Ureter (tissue), 1 donor: ENCODE measurements around the gene TAS2R39. TPM values are rescaled to one million over a fixed set of nuclear protein-coding genes. Genes with fewer than 3 reads are reported as not detected.
"Not testable (repeated sequence)": the region's sequence is repeated elsewhere in the genome, so short reads cannot be mapped to it uniquely, and the experiment has no call there.

ENCODE experiments used
- DNase-seq: peaks from one replicate; pipeline ENCODE4 v3.0.0-alpha.2; 2020; ENCODE audit warnings: low spot score
- total RNA-seq: library from RNA; stranded (reverse); gene quantifications from one replicate; pipeline ENCODE4 v1.2.4, GENCODE V29; 2023
- donor health status: DM: yes; HTN: yes; CAD: no.

Gene TAS2R39
- not detected for total RNA-seq

DNA sequence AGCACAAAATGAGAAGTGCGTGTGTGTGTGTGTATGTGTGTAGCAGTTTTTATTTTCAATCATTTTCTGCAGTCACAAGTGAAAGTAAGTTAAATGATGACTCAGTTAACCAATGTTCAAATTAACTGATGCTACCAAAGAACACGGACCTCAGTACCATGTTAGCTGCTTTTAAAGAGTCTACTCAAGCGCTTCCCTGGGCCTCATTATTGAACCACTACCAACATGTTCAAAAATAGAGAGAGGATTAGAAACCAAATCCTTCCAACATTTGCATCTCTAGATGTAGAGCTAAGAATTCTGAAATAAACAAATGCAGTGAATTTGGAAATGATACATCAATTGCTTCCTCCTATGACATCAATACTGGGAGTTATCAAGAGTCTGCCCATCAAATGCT is at the start of gene TAS2R39:
Gene TAS2R39 (plus strand): TSS at position 396 of the 400 bp plus-strand sequence. CDS start 0 bp downstream, at position 396.
- no peak for DNase-seq

GRCh38 chr7:143147070-143147469 is 36.1 kb upstream of the TAS2R39 start:
- DNase-seq, result no peak

GRCh38 chr7:143148050-143148449 is 35.2 kb upstream of the TAS2R39 start:
- DNase-seq, result no peak

- DNase-seq, result no peak
Observed at GRCh38 chr7:143148651-143149050, 34.6 kb upstream of the TAS2R39 start.

GRCh38 chr7:143150696-143151095 is 32.5 kb upstream of the TAS2R39 start:
- not testable (repeated sequence) for DNase-seq

DNA sequence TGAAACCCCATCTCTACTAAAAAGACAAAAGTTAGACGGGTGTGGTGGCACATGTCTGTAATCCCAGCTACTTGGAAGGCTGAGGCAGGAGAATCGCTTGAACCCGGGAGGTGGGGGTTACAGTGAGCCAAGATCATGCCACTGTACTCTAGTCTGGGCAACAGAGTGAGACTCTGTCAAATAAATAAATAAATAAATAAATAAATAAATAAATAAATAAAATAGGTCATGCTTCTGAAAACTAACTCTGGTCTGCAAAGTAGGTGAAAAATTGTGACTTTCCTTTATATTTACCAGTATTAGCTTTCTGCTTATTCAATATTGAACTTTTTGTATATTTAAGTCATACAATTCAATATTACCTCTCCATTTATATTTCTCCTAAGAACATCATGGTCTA is 24.6 kb upstream of the TAS2R39 start:
- not testable (repeated sequence) for DNase-seq

DNA sequence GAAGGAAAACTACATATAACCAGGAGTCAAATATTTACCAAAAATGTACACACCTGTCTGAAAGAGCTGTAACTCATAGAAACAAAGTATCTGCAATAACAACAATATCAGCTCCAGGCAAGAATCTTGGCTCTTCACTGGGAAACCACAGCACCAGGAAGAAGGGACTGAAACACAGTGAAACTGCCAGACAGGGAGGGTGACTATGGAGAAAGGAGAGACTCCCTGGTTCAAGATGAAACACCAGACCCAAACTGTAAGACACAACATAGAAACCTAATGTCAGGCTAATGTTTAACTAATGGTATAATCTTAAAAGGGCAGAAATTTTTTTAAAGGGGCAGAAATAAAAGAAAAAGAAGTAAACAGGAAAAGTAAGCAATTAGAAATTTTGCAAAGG is 11.5 kb upstream of the TAS2R39 start:
- no peak for DNase-seq

DNA sequence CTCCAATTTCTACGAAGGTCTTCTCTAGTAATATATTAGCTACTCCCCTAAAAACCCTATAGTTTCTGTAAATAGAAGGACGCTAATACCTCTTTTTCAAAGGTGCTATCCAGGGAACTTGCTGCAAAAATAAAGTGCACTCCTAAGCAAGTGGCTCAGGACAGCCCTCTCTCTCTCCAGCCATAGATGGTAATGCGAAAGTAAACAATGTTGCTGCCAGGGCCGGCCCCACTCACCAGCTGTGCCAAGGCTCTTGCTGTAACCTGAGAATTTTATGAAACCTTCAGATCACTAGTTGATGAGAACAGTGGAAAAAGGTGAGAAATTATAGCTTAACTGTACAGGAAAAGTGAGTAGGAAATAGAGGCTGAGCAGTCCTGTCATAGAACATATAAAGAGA is 10.9 kb upstream of the TAS2R39 start:
- peak; percentile 64 for DNase-seq

- DNase-seq, result no peak
Observed at GRCh38 chr7:143176128-143176527, 7.1 kb upstream of the TAS2R39 start.

- no peak for DNase-seq
Observed at GRCh38 chr7:143177374-143178119, 5.7 kb upstream of the TAS2R39 start.

- DNase-seq, result not testable (repeated sequence)
Observed at GRCh38 chr7:143180771-143181170, 2.4 kb upstream of the TAS2R39 start.

- DNase-seq, result no peak
Observed at GRCh38 chr7:143181349-143181748, 1.9 kb upstream of the TAS2R39 start.

- no peak for DNase-seq
Observed at GRCh38 chr7:143185551-143185950, 2.3 kb downstream of the TAS2R39 start.

DNA sequence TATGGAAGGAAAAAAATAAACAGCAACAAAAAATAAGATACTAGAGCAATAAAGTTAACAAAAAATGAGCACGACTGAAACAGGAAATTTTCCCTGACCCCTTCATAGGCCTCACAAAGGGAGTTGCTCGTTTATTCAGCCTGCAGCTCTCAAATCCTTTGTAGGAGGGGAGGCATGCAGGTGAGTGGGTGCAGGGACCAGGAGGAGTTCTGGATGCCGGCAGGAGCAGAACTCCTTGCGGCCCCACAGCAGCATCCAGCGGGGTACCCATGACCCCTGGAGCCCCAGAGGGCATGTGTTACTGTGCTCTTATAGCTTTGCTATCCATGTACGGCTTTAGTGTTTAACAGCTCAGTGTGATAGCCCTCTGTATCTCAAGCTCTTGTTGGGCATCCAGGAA is 5.8 kb downstream of the TAS2R39 start:
- DNase-seq, result no peak

- no peak for DNase-seq
Observed at GRCh38 chr7:143193880-143194279, 10.7 kb downstream of the TAS2R39 start.

GRCh38 chr7:143199040-143199439 is 15.8 kb downstream of the TAS2R39 start:
- no peak for DNase-seq

GRCh38 chr7:143202161-143202560 is 18.9 kb downstream of the TAS2R39 start:
- no peak for DNase-seq

GRCh38 chr7:143203386-143203785 is 20.2 kb downstream of the TAS2R39 start:
- no peak for DNase-seq

- DNase-seq, result no peak
Observed at GRCh38 chr7:143205560-143206293, 22.5 kb downstream of the TAS2R39 start.

- no peak for DNase-seq
Observed at GRCh38 chr7:143210541-143210940, 27.3 kb downstream of the TAS2R39 start.

DNA sequence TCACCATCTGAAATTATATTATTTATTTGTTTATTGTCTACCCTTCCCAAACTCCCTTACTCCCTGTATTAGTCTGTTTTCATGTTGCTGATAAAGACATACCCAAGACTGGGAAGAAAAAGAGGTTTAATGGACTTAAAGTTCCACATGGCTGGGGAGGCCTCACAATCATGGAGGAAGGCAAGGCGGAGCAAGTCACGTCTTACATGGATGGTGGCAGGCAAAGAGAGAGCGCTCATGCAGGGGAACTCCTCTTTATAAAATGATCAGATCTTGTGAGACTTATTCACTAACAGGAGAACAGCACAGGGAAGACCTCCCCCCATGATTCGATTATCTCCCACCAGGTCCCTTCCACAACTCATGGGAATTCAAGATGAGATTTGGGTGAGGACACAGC is 30.3 kb downstream of the TAS2R39 start:
- not testable (repeated sequence) for DNase-seq

GRCh38 chr7:143214789-143215679 is 31.8 kb downstream of the TAS2R39 start:
- DNase-seq, result peak; percentile 65
